Measurements from ENCODE around the gene SPNS2. TPM values are rescaled to one million over a fixed set of nuclear protein-coding genes. Genes with fewer than 3 reads are reported as not detected.

Gene SPNS2
- total RNA-seq, 1 donor from 2014 or later, result 0.38 TPM

GRCh38 chr17:4523946-4524345 lies 25.3 kb downstream of the SPNS2 start:
- H3K4me1 Mint-ChIP-seq, result peaks cover 6% of the 10 kb centered on the region
- H3K27me3 Mint-ChIP-seq, result peaks cover 4% of the 10 kb centered on the region
- intact Hi-C loops (cut with micrococcal nuclease), result no loop called here
- no peak for ATAC-seq (ENCODE audit: low read depth)
- CTCF ChIA-PET, result no interaction called here
- DNase-seq, result no peak
- H3K9me3 Mint-ChIP-seq, result no peaks in the 10 kb centered on the region
- no peaks in the 10 kb centered on the region for H3K36me3 Mint-ChIP-seq (ENCODE audit: low read depth)
- TF ChIP-seq CTCF (IDR thresholded peaks at IDR 0.05), result no peak
- no peak overlapping the region for H3K27ac Mint-ChIP-seq
- POLR2A ChIA-PET, result no interaction called here
- H3K4me3 Mint-ChIP-seq, result no peak overlapping the region

GRCh38 chr17:4525691-4526397 lies 27.2 kb downstream of the SPNS2 start:
- H3K27me3 Mint-ChIP-seq, result peaks cover 4% of the 10 kb centered on the region
- no peak for TF ChIP-seq CTCF (IDR thresholded peaks at IDR 0.05)
- intact Hi-C loops (cut with micrococcal nuclease), result no loop called here
- no peak overlapping the region for H3K4me3 Mint-ChIP-seq
- ChIA-PET POLR2A (no interaction called here), CTCF (no interaction called here)
- no peaks in the 10 kb centered on the region for H3K36me3 Mint-ChIP-seq (ENCODE audit: low read depth)
- H3K9me3 Mint-ChIP-seq, result no peaks in the 10 kb centered on the region
- no peak for ATAC-seq (ENCODE audit: low read depth)
- DNase-seq, result no peak
- H3K27ac Mint-ChIP-seq, result no peak overlapping the region
- H3K4me1 Mint-ChIP-seq, result peaks cover 6% of the 10 kb centered on the region

GRCh38 chr17:4527134-4527533 lies 28.5 kb downstream of the SPNS2 start:
- intact Hi-C loops (cut with micrococcal nuclease), result no loop called here
- peaks cover 7% of the 10 kb centered on the region for H3K27me3 Mint-ChIP-seq
- CTCF ChIA-PET, result no interaction called here
- no peak for TF ChIP-seq CTCF (IDR thresholded peaks at IDR 0.05)
- ATAC-seq (ENCODE audit: low read depth) (no peak), DNase-seq (no peak)
- POLR2A ChIA-PET, result no interaction called here
- no peaks in the 10 kb centered on the region for H3K36me3 Mint-ChIP-seq (ENCODE audit: low read depth)
- H3K27ac Mint-ChIP-seq, result no peak overlapping the region
- peaks cover 6% of the 10 kb centered on the region for H3K4me1 Mint-ChIP-seq
- H3K4me3 Mint-ChIP-seq, result no peak overlapping the region
- no peaks in the 10 kb centered on the region for H3K9me3 Mint-ChIP-seq

GRCh38 chr17:4527566-4528125 lies 29.0 kb downstream of the SPNS2 start:
- POLR2A ChIA-PET, result no interaction called here
- H3K27ac Mint-ChIP-seq, result no peak overlapping the region
- peaks cover 8% of the 10 kb centered on the region for H3K27me3 Mint-ChIP-seq
- CTCF ChIA-PET, result no interaction called here
- intact Hi-C loops (cut with micrococcal nuclease), result no loop called here
- no peaks in the 10 kb centered on the region for H3K9me3 Mint-ChIP-seq
- H3K36me3 Mint-ChIP-seq (ENCODE audit: low read depth), result no peaks in the 10 kb centered on the region
- peaks cover 6% of the 10 kb centered on the region for H3K4me1 Mint-ChIP-seq
- ATAC-seq (ENCODE audit: low read depth), result no peak
- TF ChIP-seq CTCF (IDR thresholded peaks at IDR 0.05), result no peak
- no peak for DNase-seq
- H3K4me3 Mint-ChIP-seq, result no peak overlapping the region

GRCh38 chr17:4529533-4530152 lies 31.0 kb downstream of the SPNS2 start:
- CTCF ChIA-PET, result no interaction called here

More at GRCh38 chr17:4529533-4530152, 31.0 kb downstream of the SPNS2 start:
- Mint-ChIP-seq H3K27me3 (peaks cover 8% of the 10 kb centered on the region), H3K36me3 (ENCODE audit: low read depth) (no peaks in the 10 kb centered on the region), H3K27ac (no peak overlapping the region), H3K9me3 (no peaks in the 10 kb centered on the region), H3K4me1 (no peaks in the 10 kb centered on the region), H3K4me3 (no peak overlapping the region)
- TF ChIP-seq CTCF (IDR thresholded peaks at IDR 0.05), result no peak
- intact Hi-C loops (cut with micrococcal nuclease), result loop anchor here (10.0 kb wide), 1 partner anchor 105 kb away; no protein-coding TSS in a partner anchor
- POLR2A ChIA-PET, result no interaction called here
- DNase-seq (no peak), ATAC-seq (ENCODE audit: low read depth) (no peak)
